NCI-H510A (cell line): ENCODE measurements around the gene CDSN.
A peak's percentile ranks its signal among the peaks of the same experiment; 100 is the strongest.
"Not testable (repeated sequence)": the region's sequence is repeated elsewhere in the genome, so short reads cannot be mapped to it uniquely, and the experiment has no call there.

Experiments used
- DNase-seq: peaks from one replicate; lab custom pipeline; 2025; lab: John Stamatoyannopoulos, UW

CDSN gene

GRCh38 chr6:31120151-31120915 is at the start of gene CDSN:
Gene CDSN, minus strand, starts transcription at chr6:31120446. Its CDS starts 27 bp downstream, at chr6:31120419.
- no peak for DNase-seq

- no peak for DNase-seq
Measured at GRCh38 chr6:31169123-31169857, 49.0 kb upstream of the CDSN start.

- DNase-seq = no peak
Measured at GRCh38 chr6:31168606-31169005, 48.4 kb upstream of the CDSN start.

GRCh38 chr6:31165986-31166385 is 45.7 kb upstream of the CDSN start:
- DNase-seq = no peak

GRCh38 chr6:31165064-31165832 is 45.0 kb upstream of the CDSN start:
- not testable (repeated sequence) for DNase-seq

- DNase-seq = not testable (repeated sequence)
Measured at GRCh38 chr6:31164475-31165063, 44.3 kb upstream of the CDSN start.

GRCh38 chr6:31163922-31164321 is 43.7 kb upstream of the CDSN start:
- no peak for DNase-seq

GRCh38 chr6:31162463-31163165 is 42.4 kb upstream of the CDSN start:
- no peak for DNase-seq

GRCh38 chr6:31161216-31162126 is 41.2 kb upstream of the CDSN start:
- no peak for DNase-seq

GRCh38 chr6:31158863-31159855 is 38.9 kb upstream of the CDSN start:
- DNase-seq = peak; percentile 13

- DNase-seq = peak; percentile 98
Measured at GRCh38 chr6:31158140-31158862, 38.1 kb upstream of the CDSN start, which contains the start of gene TCF19. Gene TCF19, plus strand, starts transcription at chr6:31158589. Its CDS starts 881 bp downstream, at chr6:31159470.

- no peak for DNase-seq
Measured at GRCh38 chr6:31157513-31158139, 37.4 kb upstream of the CDSN start, which contains the start of gene CCHCR1. Gene CCHCR1, minus strand, starts transcription at chr6:31157802. Its CDS starts 202 bp downstream, at chr6:31157600.

- no peak for DNase-seq
Measured at GRCh38 chr6:31156641-31157040, 36.4 kb upstream of the CDSN start.

- DNase-seq = no peak
Measured at GRCh38 chr6:31154436-31154835, 34.2 kb upstream of the CDSN start.

- DNase-seq = no peak
Measured at GRCh38 chr6:31152781-31153180, 32.5 kb upstream of the CDSN start.

- DNase-seq = no peak
Measured at GRCh38 chr6:31149827-31150447, 29.7 kb upstream of the CDSN start.

- no peak for DNase-seq
Measured at GRCh38 chr6:31145386-31145785, 25.1 kb upstream of the CDSN start.
